Peyer's patch (tissue), 4 donors: ENCODE data around the gene SMIM36.

ENCODE experiments used
- POLR2A ChIP-seq, 2 donors: fragments of 450-650 bp; IDR thresholded peaks; one replicate each; pipeline ENCODE4 v1.5.1; 2017; ENCODE audit warnings: antibody characterized with exemption in 2 of 2, mild to moderate bottlenecking in 2 of 2, moderate library complexity in 2 of 2
- TF ChIP-seq, protein P1 (sequence below), 6 experiments: fragments of 450-650 bp in 4 of 6; fragments of 200-600 bp in 2 of 6; sonication (generic) in 1 of 6; IDR thresholded peaks; one replicate each; pipeline ENCODE4 v1.5.1; 2017 to 2019; ENCODE audit warnings: antibody characterized with exemption in 6 of 6, mild to moderate bottlenecking in 3 of 6, moderate library complexity in 1 of 6

- TF ChIP-seq, protein P1, sequence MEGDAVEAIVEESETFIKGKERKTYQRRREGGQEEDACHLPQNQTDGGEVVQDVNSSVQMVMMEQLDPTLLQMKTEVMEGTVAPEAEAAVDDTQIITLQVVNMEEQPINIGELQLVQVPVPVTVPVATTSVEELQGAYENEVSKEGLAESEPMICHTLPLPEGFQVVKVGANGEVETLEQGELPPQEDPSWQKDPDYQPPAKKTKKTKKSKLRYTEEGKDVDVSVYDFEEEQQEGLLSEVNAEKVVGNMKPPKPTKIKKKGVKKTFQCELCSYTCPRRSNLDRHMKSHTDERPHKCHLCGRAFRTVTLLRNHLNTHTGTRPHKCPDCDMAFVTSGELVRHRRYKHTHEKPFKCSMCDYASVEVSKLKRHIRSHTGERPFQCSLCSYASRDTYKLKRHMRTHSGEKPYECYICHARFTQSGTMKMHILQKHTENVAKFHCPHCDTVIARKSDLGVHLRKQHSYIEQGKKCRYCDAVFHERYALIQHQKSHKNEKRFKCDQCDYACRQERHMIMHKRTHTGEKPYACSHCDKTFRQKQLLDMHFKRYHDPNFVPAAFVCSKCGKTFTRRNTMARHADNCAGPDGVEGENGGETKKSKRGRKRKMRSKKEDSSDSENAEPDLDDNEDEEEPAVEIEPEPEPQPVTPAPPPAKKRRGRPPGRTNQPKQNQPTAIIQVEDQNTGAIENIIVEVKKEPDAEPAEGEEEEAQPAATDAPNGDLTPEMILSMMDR (IDR thresholded peaks at IDR 0.05) = no peak
- TF ChIP-seq POLR2A (IDR thresholded peaks at IDR 0.05) = no peak
Observed at GRCh38 chr17:55462711-55463110, 48.5 kb downstream of the SMIM36 start.
